OCI-LY3 (cell line): ENCODE data around the gene ABCG1.

Experiments
- H2AFZ ChIP-seq: fragments of 200-600, 300-600 bp; shearing (Covaris generic); 2 replicates; pipeline ENCODE4 v1.6.0; 2014; ENCODE audit warnings: antibody characterized with exemption, low read depth, low read length
- H3K27ac ChIP-seq: fragments of 200-600, 300-600 bp; sonication (generic); 2 replicates; pipeline ENCODE4 v1.5.1; 2014; ENCODE audit warnings: mild to moderate bottlenecking, low read length, moderate library complexity, mixed read lengths
- H3K27me3 ChIP-seq: fragments of 200-600, 300-600 bp; sonication (generic); 2 replicates; pipeline ENCODE4 v1.6.1; 2014; ENCODE audit warnings: low read depth, low read length, mixed read lengths
- H3K36me3 ChIP-seq: fragments of 200-600, 300-600 bp; sonication (generic); replicated peaks from 2 replicates; pipeline ENCODE3; 2014; ENCODE audit warnings: low read depth, low read length, mixed read lengths
- H3K4me1 ChIP-seq: fragments of 300-600, 200-600 bp; sonication (generic); 2 replicates; pipeline ENCODE4 v1.6.1; 2014; ENCODE audit warnings: low read length, mixed read lengths
- H3K4me2 ChIP-seq: fragments of 200-600, 300-600 bp; sonication (generic); 2 replicates; pipeline ENCODE4 v1.6.1; 2014; ENCODE audit warnings: low read length, mixed read lengths
- H3K4me3 ChIP-seq: fragments of 300-600, 200-600 bp; sonication (generic); 2 replicates; pipeline ENCODE4 v1.5.1; 2014; ENCODE audit warnings: antibody characterized with exemption, mild to moderate bottlenecking, low read length, moderate library complexity
- H3K79me2 ChIP-seq: fragments of 300-600, 200-600 bp; shearing (Covaris generic); 2 replicates; pipeline ENCODE4 v1.6.1; 2014; ENCODE audit warnings: mild to moderate bottlenecking, low read length, mixed read lengths
- H3K9ac ChIP-seq: fragments of 300-600, 200-600 bp; shearing (Covaris generic); 2 replicates; pipeline ENCODE4 v1.6.0; 2014; ENCODE audit warnings: mild to moderate bottlenecking, low read length, moderate library complexity
- H3K9me3 ChIP-seq: fragments of 200-600, 300-600 bp; shearing (Covaris generic); 2 replicates; pipeline ENCODE4 v1.6.1; 2014; ENCODE audit warnings: low read length, mixed read lengths; ENCODE audit not compliant: insufficient read depth
- H4K20me1 ChIP-seq: fragments of 200-600, 300-600 bp; sonication (generic); 2 replicates; pipeline ENCODE4 v1.6.1; 2016; ENCODE audit warnings: low read length, mixed read lengths; ENCODE audit not compliant: insufficient read depth
- CTCF ChIP-seq: fragments of 200-600, 300-600 bp; sonication (generic); IDR thresholded peaks from 2 replicates; pipeline ENCODE4 v1.5.1; 2014; ENCODE audit warnings: antibody characterized with exemption, low read length, low read depth
- EZH2phosphoT487 ChIP-seq: fragments of 200-600 bp; shearing (Covaris generic); IDR thresholded peaks from 2 replicates; pipeline ENCODE4 v1.6.1; 2018; ENCODE audit warnings: antibody characterized with exemption, mixed run types, low read depth

Gene ABCG1

DNA sequence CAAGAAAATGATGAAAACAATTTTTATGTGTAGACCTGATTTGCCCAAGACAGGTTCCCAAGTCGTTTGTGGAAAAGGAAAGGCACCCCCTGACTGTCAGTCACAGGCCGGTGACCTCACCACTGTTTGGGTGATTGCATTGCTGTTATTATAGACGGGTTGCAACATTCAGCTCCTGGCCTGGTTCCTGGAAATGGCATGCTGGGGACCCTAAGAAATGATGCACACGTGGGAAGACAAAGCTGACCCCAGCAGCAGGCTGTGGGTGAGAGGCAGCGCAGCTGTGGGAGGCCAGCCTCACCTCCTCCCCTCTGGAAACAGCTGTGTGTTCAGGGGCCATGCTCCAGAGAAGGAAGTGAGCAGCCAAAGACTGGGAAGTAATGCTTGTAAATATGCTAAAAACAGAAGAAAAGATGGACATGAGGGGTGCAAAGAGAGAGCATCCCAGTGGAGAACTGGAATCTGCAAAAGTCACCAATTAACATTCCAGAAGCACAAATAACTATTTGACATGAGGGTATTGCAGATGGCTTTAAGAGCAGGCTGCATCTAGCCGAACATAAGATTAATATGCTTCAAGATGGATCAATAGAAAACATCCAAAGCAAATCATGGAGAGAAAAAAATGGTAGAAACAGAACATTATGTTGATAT, 23.4 kb upstream of the ABCG1 start:
- Histone ChIP-seq H4K20me1 (no peaks in the 10 kb centered on the region), H3K27me3 (0 out of 2 replicates have a peak, but pooled peaks cover 3% of the 10 kb centered on the region), H2AFZ (no peak overlapping the region), H3K9ac (no peak overlapping the region), H3K79me2 (no peaks in the 10 kb centered on the region), H3K9me3 (no peaks in the 10 kb centered on the region), H3K4me1 (peaks cover 7% of the 10 kb centered on the region; the same call in 1 of the 2 replicates), H3K27ac (no peak overlapping the region), H3K4me2 (no peak overlapping the region), H3K36me3 (no peaks in the 10 kb centered on the region), H3K4me3 (no peak overlapping the region)
- TF ChIP-seq CTCF = no peak
- TF ChIP-seq EZH2phosphoT487 = no peak

- no peak overlapping the region for H3K4me2 ChIP-seq
- no peak overlapping the region for H3K27ac ChIP-seq
Observed at GRCh38 chr21:42198929-42199867, 19.7 kb upstream of the ABCG1 start.

DNA sequence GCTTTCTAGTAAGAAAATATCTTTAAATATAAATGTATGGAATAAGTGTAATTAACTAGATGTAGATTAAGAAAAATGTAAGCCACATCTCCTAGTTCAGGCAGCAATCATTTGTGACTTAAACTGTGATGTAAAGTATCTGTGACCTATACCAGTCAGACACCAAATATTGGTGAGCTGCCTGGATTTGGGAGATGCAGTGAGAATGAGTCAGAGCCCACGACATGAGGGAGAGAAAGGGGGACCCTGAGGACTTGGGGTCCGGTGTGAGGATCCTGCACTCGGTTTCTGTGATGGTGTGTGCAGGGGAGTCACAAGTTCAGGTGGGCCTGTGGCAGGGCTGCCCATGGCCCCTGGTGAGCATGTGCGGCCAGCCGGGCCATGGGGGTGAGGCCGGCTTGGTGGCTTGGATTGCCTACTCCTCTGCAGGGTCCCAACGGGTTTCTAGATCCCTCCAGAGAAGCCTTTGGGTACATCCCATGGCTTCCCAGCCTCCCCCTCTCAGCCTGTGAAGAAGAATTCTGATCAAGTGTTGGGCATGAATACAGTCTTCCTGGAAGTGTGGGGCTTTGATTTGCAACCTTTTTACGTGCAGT, 19.0 kb upstream of the ABCG1 start:
- no peak overlapping the region for H2AFZ ChIP-seq
- no peaks in the 10 kb centered on the region for H3K9me3 ChIP-seq
- H4K20me1 ChIP-seq = no peaks in the 10 kb centered on the region
- H3K36me3 ChIP-seq = no peaks in the 10 kb centered on the region
- H3K79me2 ChIP-seq = no peaks in the 10 kb centered on the region
- peaks cover 7% of the 10 kb centered on the region; the same call in 1 of the 2 replicates for H3K4me1 ChIP-seq
- no peak overlapping the region for H3K4me3 ChIP-seq
- no peak overlapping the region for H3K27ac ChIP-seq
- TF ChIP-seq CTCF (no peak), EZH2phosphoT487 (no peak)
- peaks cover 10% of the 10 kb centered on the region; the same call in 1 of the 2 replicates for H3K27me3 ChIP-seq
- H3K9ac ChIP-seq = no peak overlapping the region
- H3K4me2 ChIP-seq = no peak overlapping the region

More at GRCh38 chr21:42198929-42199867, 19.7 kb upstream of the ABCG1 start:
- Histone ChIP-seq H2AFZ (no peak overlapping the region), H3K79me2 (no peaks in the 10 kb centered on the region), H3K9me3 (no peaks in the 10 kb centered on the region), H3K36me3 (no peaks in the 10 kb centered on the region), H3K27me3 (peaks cover 10% of the 10 kb centered on the region; the same call in 1 of the 2 replicates), H3K4me3 (no peak overlapping the region), H4K20me1 (no peaks in the 10 kb centered on the region), H3K4me1 (peaks cover 7% of the 10 kb centered on the region; the same call in 1 of the 2 replicates), H3K9ac (no peak overlapping the region)
- TF ChIP-seq CTCF (no peak), EZH2phosphoT487 (no peak)
